Dermis microvascular lymphatic vessel endothelial cell (primary cell): ENCODE measurements around the gene GRK5. TPM values are rescaled to one million over a fixed set of nuclear protein-coding genes. Genes with fewer than 3 reads are reported as not detected.
"Not testable (repeated sequence)": the region's sequence is repeated elsewhere in the genome, so short reads cannot be mapped to it uniquely, and the experiment has no call there.

Source experiments
- DNase-seq, 2 donors: peaks; one replicate each; pipeline versions ENCODE4 v3.0.0 to v3.0.0-alpha.2; 2010; ENCODE audit warnings: low read depth in 2 of 2
- total RNA-seq: library from RNA; depleted of rRNA; stranded (reverse); fragments of >200 nt; gene quantifications from 2 replicates; pipeline ENCODE4 v1.2.1, GENCODE V29; 2014

GRK5 gene
- total RNA-seq, result 28.0 and 35.9 TPM in 2 replicates

GRCh38 chr10:119207366-119207666, at the start of gene GRK5:
Gene GRK5 (plus strand): TSS chr10:119207571. CDS start chr10:119207918, 347 bp downstream.
- DNase-seq, result peak; percentile 93 to 98

GRCh38 chr10:119159332-119159731, 48.0 kb upstream of the GRK5 start:
- no peak for DNase-seq

GRCh38 chr10:119161680-119162451, 45.5 kb upstream of the GRK5 start:
- DNase-seq, result no peak

- DNase-seq, result no peak
Observed at GRCh38 chr10:119162452-119163092, 44.8 kb upstream of the GRK5 start.

- peak; percentile 14 to 73 for DNase-seq
Observed at GRCh38 chr10:119165171-119166117, 41.9 kb upstream of the GRK5 start, which contains the start of gene SFXN4. Gene SFXN4 (minus strand): TSS chr10:119165714. CDS start chr10:119165647, 67 bp downstream.

GRCh38 chr10:119166118-119166500, 41.3 kb upstream of the GRK5 start:
- DNase-seq, result no peak

- DNase-seq, result peak in 1 of 2 donors; percentile 46
Observed at GRCh38 chr10:119166564-119166963, 40.8 kb upstream of the GRK5 start.

- DNase-seq, result no peak
Observed at GRCh38 chr10:119167041-119167440, 40.3 kb upstream of the GRK5 start.

- DNase-seq, result no peak
Observed at GRCh38 chr10:119174109-119174508, 33.3 kb upstream of the GRK5 start.

GRCh38 chr10:119176166-119176565, 31.2 kb upstream of the GRK5 start:
- DNase-seq, result no peak

- DNase-seq, result no peak
Observed at GRCh38 chr10:119177708-119178371, 29.5 kb upstream of the GRK5 start.

GRCh38 chr10:119178372-119179119, 28.8 kb upstream of the GRK5 start, which contains the start of gene PRDX3:
Gene PRDX3 (minus strand): TSS chr10:119178812. CDS start chr10:119178790, 22 bp downstream.
- DNase-seq, result peak; percentile 47 to 89

- not testable (repeated sequence) for DNase-seq
Observed at GRCh38 chr10:119180850-119181400, 26.4 kb upstream of the GRK5 start.

- DNase-seq, result no peak
Observed at GRCh38 chr10:119183664-119184412, 23.5 kb upstream of the GRK5 start.

- no peak for DNase-seq
Observed at GRCh38 chr10:119189811-119190282, 17.5 kb upstream of the GRK5 start.

- DNase-seq, result peak in 1 of 2 donors; percentile 15
Observed at GRCh38 chr10:119190353-119190752, 17.0 kb upstream of the GRK5 start.

- no peak for DNase-seq
Observed at GRCh38 chr10:119190954-119191785, 16.2 kb upstream of the GRK5 start.

GRCh38 chr10:119191881-119192280, 15.5 kb upstream of the GRK5 start:
- no peak for DNase-seq
